GM23338 (cell line): ENCODE measurements around the gene ALS2. TPM values are rescaled to one million over a fixed set of nuclear protein-coding genes. Genes with fewer than 3 reads are reported as not detected.

Source experiments
- ATAC-seq: fragments of 200-7000 bp; cut with Tn5 transposase; 3 replicates; pipeline ENCODE4 v1.9.1; 2020
- DNase-seq: peaks from one replicate; pipeline ENCODE4 v3.0.0-alpha.2; 2015; ENCODE audit warnings: low spot score
- H2AFZ ChIP-seq: fragments of 200-600 bp; sonication (generic); 2 replicates; pipeline ENCODE4 v1.8.0; 2016; ENCODE audit warnings: antibody characterized with exemption, mild to moderate bottlenecking, moderate library complexity
- H3F3A ChIP-seq: fragments of 200-600 bp; sonication (generic); replicated peaks from 2 replicates; pipeline ENCODE4 v1.8.0; 2017; ENCODE audit warnings: antibody characterized with exemption, mixed run types, low read depth
- H3K27ac ChIP-seq: fragments of 200-600 bp; sonication (generic); 2 replicates; pipeline ENCODE4 v1.6.1; 2016; ENCODE audit warnings: low read depth
- H3K27me3 ChIP-seq: fragments of 200-600 bp; sonication (generic); 2 replicates; pipeline ENCODE4 v1.8.0; 2016; ENCODE audit warnings: mild to moderate bottlenecking, mixed run types, moderate library complexity; ENCODE audit not compliant: insufficient read depth
- H3K36me3 ChIP-seq: fragments of 200-600 bp; sonication (generic); 2 replicates; pipeline ENCODE4 v1.8.0; 2016; ENCODE audit warnings: mild to moderate bottlenecking; ENCODE audit not compliant: insufficient read depth
- H3K4me1 ChIP-seq: fragments of 200-600 bp; sonication (generic); 2 replicates; pipeline ENCODE4 v1.8.0; 2016; ENCODE audit warnings: mild to moderate bottlenecking, moderate library complexity; ENCODE audit not compliant: insufficient read depth
- H3K4me2 ChIP-seq: fragments of 200-600 bp; sonication (generic); 2 replicates; pipeline ENCODE4 v1.7.1; 2017; ENCODE audit warnings: mixed run types
- H3K4me3 ChIP-seq: fragments of 200-600 bp; sonication (generic); 2 replicates; pipeline ENCODE4 v1.6.1; 2016; ENCODE audit warnings: mixed run types
- H3K79me2 ChIP-seq: fragments of 200-600 bp; sonication (generic); replicated peaks from 2 replicates; pipeline ENCODE4 v1.8.0; 2017; ENCODE audit warnings: mild to moderate bottlenecking; ENCODE audit not compliant: insufficient read depth
- H3K9me2 ChIP-seq: fragments of 200-600 bp; sonication (generic); 2 replicates; pipeline ENCODE4 v1.8.0; 2017; ENCODE audit not compliant: insufficient read depth
- H4K20me1 ChIP-seq: fragments of 200-600 bp; sonication (generic); replicated peaks from 2 replicates; pipeline ENCODE4 v1.8.0; 2017; ENCODE audit warnings: mild to moderate bottlenecking; ENCODE audit not compliant: insufficient read depth
- H3K27ac Mint-ChIP-seq: 2 replicates; pipeline ENCODE4 v1.8.0; 2020; ENCODE audit warnings: inconsistent platforms, mild to moderate bottlenecking, moderate library complexity, mixed read lengths
- H3K27me3 Mint-ChIP-seq: 3 replicates; pipeline ENCODE4 v1.8.0; 2022; ENCODE audit warnings: low read depth, mild to moderate bottlenecking, moderate library complexity, mixed read lengths, inconsistent platforms; ENCODE audit not compliant: insufficient read depth, poor library complexity
- H3K36me3 Mint-ChIP-seq: 3 replicates; pipeline ENCODE4 v1.8.0; 2021; ENCODE audit warnings: low read depth, mild to moderate bottlenecking, inconsistent platforms, moderate library complexity, mixed read lengths
- H3K4me1 Mint-ChIP-seq: 3 replicates; pipeline ENCODE4 v1.8.0; 2020; ENCODE audit warnings: mild to moderate bottlenecking, inconsistent platforms, mixed read lengths
- H3K4me3 Mint-ChIP-seq: 3 replicates; pipeline ENCODE4 v1.8.0; 2021; ENCODE audit warnings: moderate library complexity, mild to moderate bottlenecking, inconsistent platforms, mixed read lengths
- H3K9me3 Mint-ChIP-seq: 3 replicates; pipeline ENCODE4 v1.8.0; 2020; ENCODE audit warnings: moderate library complexity, mild to moderate bottlenecking, inconsistent platforms, mixed read lengths
- CREB1 ChIP-seq: fragments of 250-450 bp; sonication (Bioruptor Pico); IDR thresholded peaks from 2 replicates; pipeline ENCODE4 v1.5.0; 2020; ENCODE audit warnings: low read depth, mild to moderate bottlenecking, moderate library complexity
- EZH2phosphoT487 ChIP-seq: fragments of 200-600 bp; sonication (generic); IDR thresholded peaks from one replicate; pipeline ENCODE4 v1.8.1; 2018; ENCODE audit warnings: antibody characterized with exemption; ENCODE audit not compliant: unreplicated experiment
- NANOG ChIP-seq: IDR thresholded peaks from 2 replicates; pipeline ENCODE4 v1.6.1; 2016; ENCODE audit warnings: antibody characterized with exemption, borderline replicate concordance
- ZNF114 ChIP-seq: fragments of 250-450 bp; sonication (Bioruptor Pico); IDR thresholded peaks from 2 replicates; pipeline ENCODE4 v1.5.0; 2020; ENCODE audit warnings: mild to moderate bottlenecking, moderate library complexity
- polyA plus RNA-seq: library from polyadenylated mRNA; unstranded; fragments of >200 nt; fragmentation: Nextera tagmentation; extraction: Ambion mirVana; gene quantifications from 2 replicates; pipeline ENCODE4 v1.2.1, GENCODE V29; 2016
- total RNA-seq: library from RNA; depleted of rRNA; stranded (reverse); fragments of >200 nt; shearing (Covaris generic); gene quantifications from 2 replicates; pipeline ENCODE4 v1.2.3, GENCODE V29; 2014
- TF ChIP-seq, protein P1 (sequence below): fragments of 250-450 bp; sonication (Bioruptor Pico); IDR thresholded peaks from 2 replicates; pipeline ENCODE4 v1.5.0; 2020; ENCODE audit warnings: mild to moderate bottlenecking, moderate library complexity
- TF ChIP-seq, protein P2 (sequence below), 2 experiments: fragments of 200-600 bp in 1 of 2; sonication (generic) in 1 of 2; conservative IDR thresholded peaks; 2 replicates each; pipeline versions ENCODE4 v1.5.1 to v1.6.1; 2016 to 2017; ENCODE audit warnings: antibody characterized with exemption in 2 of 2, low read depth in 2 of 2, mild to moderate bottlenecking in 2 of 2, moderate library complexity in 1 of 2

The ALS2 gene
- total and polyA plus RNA-seq, 2 experiments from 2014 or later, result 9.6 to 43.3 TPM

DNA sequence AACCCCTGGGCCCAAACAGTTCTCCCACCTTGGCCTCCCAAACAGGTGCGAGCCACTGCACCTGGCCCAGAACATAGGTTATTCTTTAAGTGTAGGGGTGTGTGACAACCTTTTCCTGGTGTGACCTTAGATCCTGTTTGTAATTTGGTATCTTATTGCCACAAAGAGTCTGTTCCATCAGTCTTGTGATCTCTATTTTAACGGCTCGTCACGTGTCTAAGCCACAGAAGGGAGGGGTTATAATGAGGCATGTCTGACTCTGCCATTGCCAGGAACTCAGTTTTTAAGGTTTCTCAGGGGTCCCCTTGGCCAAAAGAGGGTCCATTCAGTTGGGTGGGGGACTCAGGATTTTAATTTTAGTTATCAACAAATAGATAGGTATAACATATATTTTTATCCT is 4.4 kb upstream of the ALS2 start (continued):
- TF ChIP-seq, protein P1, sequence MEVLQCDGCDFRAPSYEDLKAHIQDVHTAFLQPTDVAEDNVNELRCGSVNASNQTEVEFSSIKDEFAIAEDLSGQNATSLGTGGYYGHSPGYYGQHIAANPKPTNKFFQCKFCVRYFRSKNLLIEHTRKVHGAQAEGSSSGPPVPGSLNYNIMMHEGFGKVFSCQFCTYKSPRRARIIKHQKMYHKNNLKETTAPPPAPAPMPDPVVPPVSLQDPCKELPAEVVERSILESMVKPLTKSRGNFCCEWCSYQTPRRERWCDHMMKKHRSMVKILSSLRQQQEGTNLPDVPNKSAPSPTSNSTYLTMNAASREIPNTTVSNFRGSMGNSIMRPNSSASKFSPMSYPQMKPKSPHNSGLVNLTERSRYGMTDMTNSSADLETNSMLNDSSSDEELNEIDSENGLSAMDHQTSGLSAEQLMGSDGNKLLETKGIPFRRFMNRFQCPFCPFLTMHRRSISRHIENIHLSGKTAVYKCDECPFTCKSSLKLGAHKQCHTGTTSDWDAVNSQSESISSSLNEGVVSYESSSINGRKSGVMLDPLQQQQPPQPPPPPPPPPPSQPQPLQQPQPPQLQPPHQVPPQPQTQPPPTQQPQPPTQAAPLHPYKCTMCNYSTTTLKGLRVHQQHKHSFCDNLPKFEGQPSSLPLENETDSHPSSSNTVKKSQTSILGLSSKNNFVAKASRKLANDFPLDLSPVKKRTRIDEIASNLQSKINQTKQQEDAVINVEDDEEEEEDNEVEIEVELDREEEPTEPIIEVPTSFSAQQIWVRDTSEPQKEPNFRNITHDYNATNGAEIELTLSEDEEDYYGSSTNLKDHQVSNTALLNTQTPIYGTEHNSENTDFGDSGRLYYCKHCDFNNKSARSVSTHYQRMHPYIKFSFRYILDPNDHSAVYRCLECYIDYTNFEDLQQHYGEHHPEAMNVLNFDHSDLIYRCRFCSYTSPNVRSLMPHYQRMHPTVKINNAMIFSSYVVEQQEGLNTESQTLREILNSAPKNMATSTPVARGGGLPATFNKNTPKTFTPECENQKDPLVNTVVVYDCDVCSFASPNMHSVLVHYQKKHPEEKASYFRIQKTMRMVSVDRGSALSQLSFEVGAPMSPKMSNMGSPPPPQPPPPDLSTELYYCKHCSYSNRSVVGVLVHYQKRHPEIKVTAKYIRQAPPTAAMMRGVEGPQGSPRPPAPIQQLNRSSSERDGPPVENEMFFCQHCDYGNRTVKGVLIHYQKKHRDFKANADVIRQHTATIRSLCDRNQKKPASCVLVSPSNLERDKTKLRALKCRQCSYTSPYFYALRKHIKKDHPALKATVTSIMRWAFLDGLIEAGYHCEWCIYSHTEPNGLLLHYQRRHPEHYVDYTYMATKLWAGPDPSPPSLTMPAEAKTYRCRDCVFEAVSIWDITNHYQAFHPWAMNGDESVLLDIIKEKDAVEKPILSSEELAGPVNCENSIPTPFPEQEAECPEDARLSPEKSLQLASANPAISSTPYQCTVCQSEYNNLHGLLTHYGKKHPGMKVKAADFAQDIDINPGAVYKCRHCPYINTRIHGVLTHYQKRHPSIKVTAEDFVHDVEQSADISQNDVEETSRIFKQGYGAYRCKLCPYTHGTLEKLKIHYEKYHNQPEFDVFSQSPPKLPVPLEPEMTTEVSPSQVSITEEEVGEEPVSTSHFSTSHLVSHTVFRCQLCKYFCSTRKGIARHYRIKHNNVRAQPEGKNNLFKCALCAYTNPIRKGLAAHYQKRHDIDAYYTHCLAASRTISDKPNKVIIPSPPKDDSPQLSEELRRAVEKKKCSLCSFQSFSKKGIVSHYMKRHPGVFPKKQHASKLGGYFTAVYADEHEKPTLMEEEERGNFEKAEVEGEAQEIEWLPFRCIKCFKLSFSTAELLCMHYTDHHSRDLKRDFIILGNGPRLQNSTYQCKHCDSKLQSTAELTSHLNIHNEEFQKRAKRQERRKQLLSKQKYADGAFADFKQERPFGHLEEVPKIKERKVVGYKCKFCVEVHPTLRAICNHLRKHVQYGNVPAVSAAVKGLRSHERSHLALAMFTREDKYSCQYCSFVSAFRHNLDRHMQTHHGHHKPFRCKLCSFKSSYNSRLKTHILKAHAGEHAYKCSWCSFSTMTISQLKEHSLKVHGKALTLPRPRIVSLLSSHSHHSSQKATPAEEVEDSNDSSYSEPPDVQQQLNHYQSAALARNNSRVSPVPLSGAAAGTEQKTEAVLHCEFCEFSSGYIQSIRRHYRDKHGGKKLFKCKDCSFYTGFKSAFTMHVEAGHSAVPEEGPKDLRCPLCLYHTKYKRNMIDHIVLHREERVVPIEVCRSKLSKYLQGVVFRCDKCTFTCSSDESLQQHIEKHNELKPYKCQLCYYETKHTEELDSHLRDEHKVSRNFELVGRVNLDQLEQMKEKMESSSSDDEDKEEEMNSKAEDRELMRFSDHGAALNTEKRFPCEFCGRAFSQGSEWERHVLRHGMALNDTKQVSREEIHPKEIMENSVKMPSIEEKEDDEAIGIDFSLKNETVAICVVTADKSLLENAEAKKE (CRISPR knock-in tag), result no peak
- TF ChIP-seq, protein P2, sequence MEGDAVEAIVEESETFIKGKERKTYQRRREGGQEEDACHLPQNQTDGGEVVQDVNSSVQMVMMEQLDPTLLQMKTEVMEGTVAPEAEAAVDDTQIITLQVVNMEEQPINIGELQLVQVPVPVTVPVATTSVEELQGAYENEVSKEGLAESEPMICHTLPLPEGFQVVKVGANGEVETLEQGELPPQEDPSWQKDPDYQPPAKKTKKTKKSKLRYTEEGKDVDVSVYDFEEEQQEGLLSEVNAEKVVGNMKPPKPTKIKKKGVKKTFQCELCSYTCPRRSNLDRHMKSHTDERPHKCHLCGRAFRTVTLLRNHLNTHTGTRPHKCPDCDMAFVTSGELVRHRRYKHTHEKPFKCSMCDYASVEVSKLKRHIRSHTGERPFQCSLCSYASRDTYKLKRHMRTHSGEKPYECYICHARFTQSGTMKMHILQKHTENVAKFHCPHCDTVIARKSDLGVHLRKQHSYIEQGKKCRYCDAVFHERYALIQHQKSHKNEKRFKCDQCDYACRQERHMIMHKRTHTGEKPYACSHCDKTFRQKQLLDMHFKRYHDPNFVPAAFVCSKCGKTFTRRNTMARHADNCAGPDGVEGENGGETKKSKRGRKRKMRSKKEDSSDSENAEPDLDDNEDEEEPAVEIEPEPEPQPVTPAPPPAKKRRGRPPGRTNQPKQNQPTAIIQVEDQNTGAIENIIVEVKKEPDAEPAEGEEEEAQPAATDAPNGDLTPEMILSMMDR (conservative IDR thresholded peaks at IDR 0.05; ENCODE audit: low read depth in 2 of 2), result no peak
- TF ChIP-seq EZH2phosphoT487, result no peak

GRCh38 chr2:201784563-201784962 is 3.8 kb upstream of the ALS2 start:
- Mint-ChIP-seq H3K27ac (no peak overlapping the region), H3K27me3 (no peaks in the 10 kb centered on the region), H3K36me3 (no peaks in the 10 kb centered on the region), H3K4me1 (peaks cover 7% of the 10 kb centered on the region), H3K4me3 (no peak overlapping the region), H3K9me3 (no peaks in the 10 kb centered on the region)
- no peak overlapping the region for H3K4me2 ChIP-seq
- H2AFZ ChIP-seq, result no peak overlapping the region
- no peak overlapping the region for H3K27ac ChIP-seq
- peaks cover 5% of the 10 kb centered on the region; the same call in 1 of the 2 replicates for H3F3A ChIP-seq
- TF ChIP-seq EZH2phosphoT487, result no peak
- TF ChIP-seq ZNF114 (CRISPR knock-in tag), result no peak
- TF ChIP-seq NANOG, result no peak
- TF ChIP-seq CREB1 (CRISPR knock-in tag), result no peak
- peaks cover 7% of the 10 kb centered on the region for H3K79me2 ChIP-seq
- H3K9me2 ChIP-seq, result no peaks in the 10 kb centered on the region
- H3K27me3 ChIP-seq, result no peaks in the 10 kb centered on the region
- no peak overlapping the region for H3K4me3 ChIP-seq
- ATAC-seq, result no peak
- no peaks in the 10 kb centered on the region for H3K36me3 ChIP-seq
- peaks cover 2% of the 10 kb centered on the region for H3K4me1 ChIP-seq
- H4K20me1 ChIP-seq, result no peaks in the 10 kb centered on the region
- DNase-seq, result no peak
